H9 (cell line): Measurements from ENCODE around the gene TRIP10. TPM values are rescaled to one million over a fixed set of nuclear protein-coding genes. Genes with fewer than 3 reads are reported as not detected.

ENCODE experiments used
- DNase-seq: peaks from one replicate; pipeline ENCODE4 v3.0.0-alpha.2; 2017
- H2AFZ ChIP-seq: one replicate; pipeline ENCODE4 v1.6.1; 2013; ENCODE audit warnings: mild to moderate bottlenecking, low read length, control low read depth, moderate library complexity
- H2AK5ac ChIP-seq: 2 replicates; pipeline ENCODE4 v1.6.1; 2013; ENCODE audit warnings: low read length, control low read depth, mixed read lengths; ENCODE audit not compliant: insufficient read length
- H2BK120ac ChIP-seq: one replicate; pipeline ENCODE4 v1.6.1; 2013; ENCODE audit warnings: low read depth, mild to moderate bottlenecking, low read length, control low read depth, inconsistent platforms; ENCODE audit not compliant: poor library complexity, severe bottlenecking
- H2BK12ac ChIP-seq: 2 replicates; pipeline ENCODE4 v1.6.1; 2013; ENCODE audit warnings: low read length, control low read depth, mixed read lengths, low read depth; ENCODE audit not compliant: insufficient read length
- H2BK15ac ChIP-seq: 2 replicates; pipeline ENCODE4 v1.6.1; 2013; ENCODE audit warnings: low read depth, low read length, control low read depth
- H2BK20ac ChIP-seq: one replicate; pipeline ENCODE4 v1.6.1; 2013; ENCODE audit warnings: low read depth, mild to moderate bottlenecking, low read length, control low read depth, inconsistent platforms; ENCODE audit not compliant: poor library complexity, severe bottlenecking
- H2BK5ac ChIP-seq: 2 replicates; pipeline ENCODE4 v1.6.1; 2013; ENCODE audit warnings: low read length, control low read depth, mixed read lengths; ENCODE audit not compliant: insufficient read length
- H3K14ac ChIP-seq: 2 replicates; pipeline ENCODE4 v1.6.1; 2013; ENCODE audit warnings: low read length, control low read depth; ENCODE audit not compliant: insufficient read depth
- H3K18ac ChIP-seq: 2 replicates; pipeline ENCODE4 v1.6.1; 2013; ENCODE audit warnings: low read depth, mild to moderate bottlenecking, mixed read lengths, low read length, control low read depth; ENCODE audit not compliant: insufficient read length
- H3K23ac ChIP-seq: 2 replicates; pipeline ENCODE4 v1.6.1; 2013; ENCODE audit warnings: low read length, control low read depth, mixed read lengths, low read depth; ENCODE audit not compliant: insufficient read length
- H3K23me2 ChIP-seq: 2 replicates; pipeline ENCODE4 v1.6.1; 2013; ENCODE audit warnings: low read depth, mild to moderate bottlenecking, mixed read lengths, low read length, control low read depth; ENCODE audit not compliant: insufficient read length, poor library complexity, severe bottlenecking
- H3K27ac ChIP-seq: 2 replicates; pipeline ENCODE4 v1.5.1; 2013; ENCODE audit warnings: low read length, control low read depth, mixed read lengths, low read depth; ENCODE audit not compliant: insufficient read length
- H3K27me3 ChIP-seq: 2 replicates; pipeline ENCODE4 v1.6.1; 2013; ENCODE audit warnings: low read length, control low read depth, inconsistent platforms; ENCODE audit not compliant: insufficient read depth
- H3K4ac ChIP-seq: 2 replicates; pipeline ENCODE4 v1.6.1; 2013; ENCODE audit warnings: low read depth, mild to moderate bottlenecking, control low read depth, inconsistent platforms, low read length, moderate library complexity
- H3K4me1 ChIP-seq: 2 replicates; pipeline ENCODE4 v1.6.1; 2013; ENCODE audit warnings: low read length, control low read depth, inconsistent platforms; ENCODE audit not compliant: insufficient read depth
- H3K4me2 ChIP-seq: 2 replicates; pipeline ENCODE4 v1.6.1; 2013; ENCODE audit warnings: low read length, control low read depth, mixed read lengths; ENCODE audit not compliant: insufficient read length, insufficient read depth
- H3K56ac ChIP-seq: 2 replicates; pipeline ENCODE4 v1.6.1; 2013; ENCODE audit warnings: low read depth, mild to moderate bottlenecking, mixed read lengths, low read length, control low read depth; ENCODE audit not compliant: insufficient read length
- H3K79me1 ChIP-seq: 2 replicates; pipeline ENCODE4 v1.6.1; 2013; ENCODE audit warnings: low read depth, mild to moderate bottlenecking, moderate library complexity, low read length, control low read depth, inconsistent platforms; ENCODE audit not compliant: insufficient read depth, poor library complexity, severe bottlenecking
- H3K79me2 ChIP-seq: 2 replicates; pipeline ENCODE4 v1.6.1; 2013; ENCODE audit warnings: low read length, control low read depth, inconsistent platforms; ENCODE audit not compliant: insufficient read depth
- H3K9ac ChIP-seq: 2 replicates; pipeline ENCODE4 v1.6.1; 2013; ENCODE audit warnings: low read length, control low read depth, mixed read lengths; ENCODE audit not compliant: insufficient read length; ENCODE audit errors: extremely low read depth
- H3K9me3 ChIP-seq: one replicate; pipeline ENCODE4 v1.6.1; 2013; ENCODE audit warnings: low read depth, low read length, inconsistent platforms; ENCODE audit not compliant: control insufficient read depth
- H3T11ph ChIP-seq: one replicate; pipeline ENCODE4 v1.6.1; 2013; ENCODE audit warnings: mild to moderate bottlenecking, low read length, control low read depth, inconsistent platforms
- H4K20me1 ChIP-seq: one replicate; pipeline ENCODE4 v1.6.1; 2013; ENCODE audit not compliant: control insufficient read depth, insufficient read length, insufficient read depth
- H4K5ac ChIP-seq: 2 replicates; pipeline ENCODE4 v1.6.1; 2013; ENCODE audit warnings: low read depth, mild to moderate bottlenecking, mixed read lengths, low read length, control low read depth; ENCODE audit not compliant: insufficient read length
- H4K8ac ChIP-seq: replicated peaks from 2 replicates; pipeline ENCODE4 v1.6.1; 2013; ENCODE audit warnings: low read length, control low read depth, mixed read lengths, low read depth; ENCODE audit not compliant: insufficient read length
- H4K91ac ChIP-seq: 2 replicates; pipeline ENCODE4 v1.6.1; 2013; ENCODE audit warnings: low read depth, mild to moderate bottlenecking, moderate library complexity, mixed read lengths, low read length, control low read depth; ENCODE audit not compliant: insufficient read length
- H3K27ac Mint-ChIP-seq, 3 experiments: 2 replicates in 2 of 3; 3 replicates in 1 of 3; pipeline ENCODE4 v1.8.0; 2020 to 2021; ENCODE audit warnings: mixed read lengths in 3 of 3, mild to moderate bottlenecking in 1 of 3, moderate library complexity in 1 of 3
- H3K27me3 Mint-ChIP-seq: 2 replicates; pipeline ENCODE4 v1.8.0; 2021; ENCODE audit warnings: low read depth, mild to moderate bottlenecking, moderate library complexity, mixed read lengths
- H3K36me3 Mint-ChIP-seq, 3 experiments: 2 replicates in 2 of 3; 3 replicates in 1 of 3; pipeline ENCODE4 v1.8.0; 2020 to 2021; ENCODE audit warnings: low read depth in 3 of 3, mixed read lengths in 3 of 3; ENCODE audit not compliant: insufficient read depth in 1 of 3
- H3K4me1 Mint-ChIP-seq, 2 experiments: 2 replicates each; pipeline ENCODE4 v1.8.0; 2020; ENCODE audit warnings: mixed read lengths in 2 of 2
- H3K4me3 Mint-ChIP-seq, 2 experiments: 2 replicates in 1 of 2; 3 replicates in 1 of 2; pipeline ENCODE4 v1.8.0; 2020 to 2021; ENCODE audit warnings: mild to moderate bottlenecking in 2 of 2, mixed read lengths in 2 of 2, moderate library complexity in 1 of 2
- H3K9me3 Mint-ChIP-seq, 2 experiments: 2 replicates in 1 of 2; 3 replicates in 1 of 2; pipeline ENCODE4 v1.8.0; 2020; ENCODE audit warnings: mild to moderate bottlenecking in 2 of 2, mixed read lengths in 2 of 2, moderate library complexity in 1 of 2
- CTCF ChIP-seq: fragments of 200-600 bp; sonication (generic); conservative IDR thresholded peaks from 3 replicates; pipeline ENCODE4 v1.8.0; 2021; ENCODE audit warnings: antibody characterized with exemption, mild to moderate bottlenecking
- WGBS: extraction: QIAGEN DNeasy Blood & Tissue Kit; methylation state at CpG from one replicate; pipeline ENCODE4 v1.1.7; 2013; ENCODE audit warnings: missing lambda C conversion rate, low lambda C conversion rate, mixed read lengths; ENCODE audit not compliant: insufficient read length; ENCODE audit errors: extremely low coverage; 5-methylcytosine and 5-hydroxymethylcytosine counted together
- total RNA-seq: library from RNA; stranded (reverse); gene quantifications from 2 replicates; pipeline ENCODE4 v1.2.1, GENCODE V29; 2021

The TRIP10 gene
- total RNA-seq, 1 experiment from 2014 or later, result 56.4 TPM

- 100% methylated on average over 2 of the region's 6 CpGs for WGBS
- no peaks in the 10 kb centered on the region for H3K79me2 ChIP-seq
- H3K4me3 Mint-ChIP-seq, result no peak overlapping the region; a peak in 1 of 5 replicates
- H3T11ph ChIP-seq, result no peak overlapping the region
- H2BK5ac ChIP-seq, result no peak overlapping the region
- H3K23me2 ChIP-seq, result no peaks in the 10 kb centered on the region
- no peak overlapping the region for H4K8ac ChIP-seq
- H2BK20ac ChIP-seq, result no peak overlapping the region
- no peaks in the 10 kb centered on the region; the same call in 1 of the 2 replicates for H3K4me1 ChIP-seq
- no peak overlapping the region; a peak in 1 of 7 replicates for H3K27ac Mint-ChIP-seq
- TF ChIP-seq CTCF, result no peak
- no peak overlapping the region for H3K27ac ChIP-seq
- no peak overlapping the region for H3K9ac ChIP-seq
- H3K36me3 Mint-ChIP-seq, result peaks cover 0 to 4% (median 3%) of the 10 kb centered on the region in 3 experiments; a peak in 2 of 7 replicates
- H2BK15ac ChIP-seq, result no peak overlapping the region
- no peak overlapping the region for H3K14ac ChIP-seq
- H4K91ac ChIP-seq, result no peak overlapping the region
- peaks cover 6 to 35% of the 10 kb centered on the region in 2 experiments for H3K4me1 Mint-ChIP-seq
- H3K27me3 Mint-ChIP-seq, result peaks cover 6% of the 10 kb centered on the region
- no peak overlapping the region for H3K4ac ChIP-seq
- no peaks in the 10 kb centered on the region for H3K27me3 ChIP-seq
- H3K9me3 Mint-ChIP-seq, result peaks cover 4 to 6% of the 10 kb centered on the region in 2 experiments; a peak in 4 of 5 replicates
- H4K5ac ChIP-seq, result no peak overlapping the region
- no peak for DNase-seq
- no peak overlapping the region for H3K23ac ChIP-seq
- H2AK5ac ChIP-seq, result no peak overlapping the region
- no peak overlapping the region for H3K56ac ChIP-seq
- no peak overlapping the region for H2BK12ac ChIP-seq
- H3K18ac ChIP-seq, result no peak overlapping the region
- no peaks in the 10 kb centered on the region for H3K79me1 ChIP-seq
- H2AFZ ChIP-seq, result no peak overlapping the region
- no peaks in the 10 kb centered on the region for H4K20me1 ChIP-seq
- H3K4me2 ChIP-seq, result no peak overlapping the region
- no peak overlapping the region for H2BK120ac ChIP-seq
- H3K9me3 ChIP-seq, result no peaks in the 10 kb centered on the region
These were observed 20.0 kb upstream of the TRIP10 start for GRCh38 chr19:6719540-6719861.
